ENCODE data around the gene MAT2B. TPM values are rescaled to one million over a fixed set of nuclear protein-coding genes. Genes with fewer than 3 reads are reported as not detected.

The MAT2B gene
- total and polyA plus RNA-seq, 9 of the 15 experiments (the other 6 are each of a cell fraction or from before 2014, with no cell fraction given) = 32.0 to 57.7 (median 43.6) TPM

GRCh38 chr5:163534492-163535094 lies 29.2 kb downstream of the MAT2B start:
- H3K4me1 ChIP-seq (replicated peaks in 1 of 2; ENCODE audit: control insufficient read depth in 2 of 2, insufficient read depth in 2 of 2, low read length in 2 of 2) = no peaks in the 10 kb centered on the region
- H3K79me2 ChIP-seq (ENCODE audit: control insufficient read depth, insufficient read depth, low read length) = no peaks in the 10 kb centered on the region
- no peaks in the 10 kb centered on the region for H3K9me3 ChIP-seq (replicated peaks; ENCODE audit: control insufficient read depth, insufficient read depth, low read depth, low read length)
- no peak overlapping the region for H3K4me2 ChIP-seq (ENCODE audit: insufficient read depth, low read length)
- DNase-seq (ENCODE audit: extremely low read depth in 1 of 4, low spot score in 3 of 4) (no peak), ATAC-seq (no peak), FAIRE-seq (no peak)
- H3K9me1 ChIP-seq (ENCODE audit: control insufficient read depth, insufficient read depth, low read length) = no peaks in the 10 kb centered on the region
- in situ Hi-C loops (cut with MboI) (no loop called here), intact Hi-C loops (cut with micrococcal nuclease) (no loop called here)
- no peaks in the 10 kb centered on the region for H3K27me3 ChIP-seq (ENCODE audit: control insufficient read depth in 2 of 2, insufficient read depth in 2 of 2, low read length in 2 of 2)
- H3K27ac ChIP-seq (ENCODE audit: extremely low read depth, low read depth, low read length) = no peak overlapping the region
- no peak overlapping the region for H3K9ac ChIP-seq (ENCODE audit: insufficient read depth in 1 of 2, low read depth in 2 of 2, low read length in 2 of 2)
- H3K36me3 ChIP-seq (ENCODE audit: control insufficient read depth, insufficient read depth, low read length) = no peaks in the 10 kb centered on the region
- no peak overlapping the region for H3K4me3 ChIP-seq
- POLR2A ChIA-PET = interaction anchor here (1.7 to 1.9 kb wide), 2 partner anchors 10 to 11 kb away, joined by 5 to 6 read pairs; no protein-coding TSS in a partner anchor
- no peak overlapping the region for H2AFZ ChIP-seq (ENCODE audit: low read depth, low read length)
- TF ChIP-seq ZNF277 (CRISPR knock-in tag; IDR thresholded peaks at IDR 0.05; ENCODE audit: borderline replicate concordance) (no peak), SOX6 (IDR thresholded peaks at IDR 0.05) (no peak), USF2 (CRISPR knock-in tag; IDR thresholded peaks at IDR 0.05) (no peak), DDX20 (tag; IDR thresholded peaks at IDR 0.05; ENCODE audit: low read depth) (no peak), MTF1 (CRISPR knock-in tag; IDR thresholded peaks at IDR 0.05; ENCODE audit: borderline replicate concordance) (no peak), DIDO1 (tag; IDR thresholded peaks at IDR 0.05; ENCODE audit: low read depth) (no peak)
- TF ChIP-seq, protein P1, sequence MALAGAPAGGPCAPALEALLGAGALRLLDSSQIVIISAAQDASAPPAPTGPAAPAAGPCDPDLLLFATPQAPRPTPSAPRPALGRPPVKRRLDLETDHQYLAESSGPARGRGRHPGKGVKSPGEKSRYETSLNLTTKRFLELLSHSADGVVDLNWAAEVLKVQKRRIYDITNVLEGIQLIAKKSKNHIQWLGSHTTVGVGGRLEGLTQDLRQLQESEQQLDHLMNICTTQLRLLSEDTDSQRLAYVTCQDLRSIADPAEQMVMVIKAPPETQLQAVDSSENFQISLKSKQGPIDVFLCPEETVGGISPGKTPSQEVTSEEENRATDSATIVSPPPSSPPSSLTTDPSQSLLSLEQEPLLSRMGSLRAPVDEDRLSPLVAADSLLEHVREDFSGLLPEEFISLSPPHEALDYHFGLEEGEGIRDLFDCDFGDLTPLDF (CRISPR knock-in tag; IDR thresholded peaks at IDR 0.05) = no peak
- 0% methylated on average over 2 of the region's 2 CpGs for WGBS (ENCODE audit: insufficient coverage, low coverage, missing lambda C conversion rate)
- H4K20me1 ChIP-seq (replicated peaks; ENCODE audit: control insufficient read depth, insufficient read depth, low read length) = no peaks in the 10 kb centered on the region
- BruUV-seq (replicated peaks) = no TSS peak
- CTCF ChIA-PET (ENCODE audit: low intra/inter-chr PET ratio) = no interaction called here

All from K562 (cell line).